Parathyroid adenoma (tissue), 2 donors: ENCODE measurements around the gene SAYSD1.

Experiments
- H2AFZ ChIP-seq: fragments of 300-600 bp; sonication (generic); one replicate; pipeline ENCODE4 v1.7.0; 2017; ENCODE audit warnings: antibody characterized with exemption, mild to moderate bottlenecking
- H3K27ac ChIP-seq: fragments of 300-600 bp; sonication (generic); one replicate; pipeline ENCODE4 v1.7.0; 2017
- H3K27me3 ChIP-seq: fragments of 300-600 bp; sonication (generic); one replicate; pipeline ENCODE4 v1.7.0; 2017; ENCODE audit warnings: low read length; ENCODE audit not compliant: control insufficient read depth, insufficient read depth
- H3K36me3 ChIP-seq: fragments of 300-600 bp; sonication (generic); one replicate; pipeline ENCODE4 v1.7.0; 2017; ENCODE audit warnings: low read length; ENCODE audit not compliant: control insufficient read depth, insufficient read depth
- H3K4me1 ChIP-seq: fragments of 300-600 bp; sonication (generic); one replicate; pipeline ENCODE4 v1.7.0; 2017; ENCODE audit warnings: control low read depth
- H3K4me2 ChIP-seq: fragments of 300-600 bp; sonication (generic); one replicate; pipeline ENCODE4 v1.7.0; 2017; ENCODE audit warnings: low read length
- H3K4me3 ChIP-seq: fragments of 300-600 bp; sonication (generic); one replicate; pipeline ENCODE4 v1.7.0; 2017; ENCODE audit warnings: low read depth, low read length
- H3K79me2 ChIP-seq: fragments of 300-600 bp; sonication (generic); one replicate; pipeline ENCODE4 v1.7.0; 2017; ENCODE audit warnings: control low read depth
- H3K9ac ChIP-seq: fragments of 300-600 bp; sonication (generic); one replicate; pipeline ENCODE4 v1.7.0; 2017; ENCODE audit warnings: mild to moderate bottlenecking
- H3K9me3 ChIP-seq: fragments of 300-600 bp; sonication (generic); one replicate; pipeline ENCODE4 v1.7.0; 2017; ENCODE audit warnings: low read length; ENCODE audit not compliant: control insufficient read depth
- TF ChIP-seq, protein P1 (sequence below): fragments of 300-600 bp; sonication (generic); IDR thresholded peaks from one replicate; pipeline ENCODE4 v1.7.0; 2017; ENCODE audit warnings: antibody characterized with exemption, mild to moderate bottlenecking
- donor health status: primary hyperparathyroidism.

SAYSD1 gene

DNA sequence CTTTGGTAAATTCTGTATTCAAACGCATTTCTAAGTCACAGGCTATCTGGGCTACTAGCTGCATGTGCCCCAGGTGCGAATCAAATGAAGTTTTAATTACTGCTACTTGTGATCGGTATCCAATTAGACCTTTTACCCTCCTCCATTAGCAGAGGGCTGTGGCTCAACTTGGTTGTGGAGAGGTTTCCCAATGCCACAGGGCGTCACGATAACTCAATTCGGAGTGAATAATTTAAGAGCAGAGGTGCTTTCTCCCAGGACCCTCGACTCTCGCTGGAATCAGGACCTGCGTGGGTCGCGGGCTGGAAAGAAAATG lies 640 bp downstream of the SAYSD1 start:
- Histone ChIP-seq H3K4me2 (peak overlapping the region; percentile 76), H3K9me3 (no peaks in the 10 kb centered on the region), H2AFZ (peak overlapping the region; percentile 99), H3K9ac (peak overlapping the region; percentile 94), H3K27ac (peak overlapping the region; percentile 95), H3K27me3 (no peaks in the 10 kb centered on the region), H3K4me1 (peaks cover 13% of the 10 kb centered on the region), H3K4me3 (peak overlapping the region; percentile 81), H3K79me2 (peaks cover 6% of the 10 kb centered on the region), H3K36me3 (no peaks in the 10 kb centered on the region)
- TF ChIP-seq, protein P1, sequence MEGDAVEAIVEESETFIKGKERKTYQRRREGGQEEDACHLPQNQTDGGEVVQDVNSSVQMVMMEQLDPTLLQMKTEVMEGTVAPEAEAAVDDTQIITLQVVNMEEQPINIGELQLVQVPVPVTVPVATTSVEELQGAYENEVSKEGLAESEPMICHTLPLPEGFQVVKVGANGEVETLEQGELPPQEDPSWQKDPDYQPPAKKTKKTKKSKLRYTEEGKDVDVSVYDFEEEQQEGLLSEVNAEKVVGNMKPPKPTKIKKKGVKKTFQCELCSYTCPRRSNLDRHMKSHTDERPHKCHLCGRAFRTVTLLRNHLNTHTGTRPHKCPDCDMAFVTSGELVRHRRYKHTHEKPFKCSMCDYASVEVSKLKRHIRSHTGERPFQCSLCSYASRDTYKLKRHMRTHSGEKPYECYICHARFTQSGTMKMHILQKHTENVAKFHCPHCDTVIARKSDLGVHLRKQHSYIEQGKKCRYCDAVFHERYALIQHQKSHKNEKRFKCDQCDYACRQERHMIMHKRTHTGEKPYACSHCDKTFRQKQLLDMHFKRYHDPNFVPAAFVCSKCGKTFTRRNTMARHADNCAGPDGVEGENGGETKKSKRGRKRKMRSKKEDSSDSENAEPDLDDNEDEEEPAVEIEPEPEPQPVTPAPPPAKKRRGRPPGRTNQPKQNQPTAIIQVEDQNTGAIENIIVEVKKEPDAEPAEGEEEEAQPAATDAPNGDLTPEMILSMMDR, result no peak

DNA sequence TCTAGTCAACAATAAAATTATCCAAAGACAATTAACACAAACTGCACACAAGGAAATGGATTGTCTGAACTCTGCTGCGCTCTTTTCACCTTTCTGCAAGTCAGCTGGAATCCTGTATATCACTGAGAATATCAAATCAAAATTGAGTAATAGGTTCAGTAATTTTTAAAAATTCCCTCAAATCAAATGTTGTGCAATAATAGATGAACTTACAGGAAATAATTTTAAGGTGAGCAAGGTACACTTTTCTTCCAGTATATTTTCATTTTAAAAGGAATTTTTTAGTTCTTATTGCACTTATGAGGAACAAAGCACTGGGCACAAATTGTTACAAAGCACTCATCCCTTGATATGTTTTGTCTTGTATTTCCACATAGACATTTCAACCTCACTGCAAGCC lies 1.2 kb downstream of the SAYSD1 start:
- Histone ChIP-seq H2AFZ (no peak overlapping the region), H3K27me3 (no peaks in the 10 kb centered on the region), H3K9ac (no peak overlapping the region), H3K79me2 (peaks cover 6% of the 10 kb centered on the region), H3K27ac (no peak overlapping the region), H3K9me3 (no peaks in the 10 kb centered on the region), H3K36me3 (no peaks in the 10 kb centered on the region), H3K4me3 (peak overlapping the region; percentile 81), H3K4me1 (peaks cover 13% of the 10 kb centered on the region), H3K4me2 (peak overlapping the region; percentile 76)
- TF ChIP-seq, protein P1, result no peak

- no peaks in the 10 kb centered on the region for H3K36me3 ChIP-seq
- no peak overlapping the region for H3K9ac ChIP-seq
- H3K9me3 ChIP-seq, result no peaks in the 10 kb centered on the region
- H2AFZ ChIP-seq, result no peak overlapping the region
- H3K27me3 ChIP-seq, result no peaks in the 10 kb centered on the region
- H3K4me1 ChIP-seq, result peaks cover 18% of the 10 kb centered on the region
- H3K79me2 ChIP-seq, result peaks cover 6% of the 10 kb centered on the region
- H3K4me3 ChIP-seq, result no peak overlapping the region
- TF ChIP-seq, protein P1, result no peak
- no peak overlapping the region for H3K4me2 ChIP-seq
- no peak overlapping the region for H3K27ac ChIP-seq
Observed at GRCh38 chr6:39111280-39111679, 3.7 kb downstream of the SAYSD1 start.

- Histone ChIP-seq H3K27me3 (no peaks in the 10 kb centered on the region), H3K9me3 (no peaks in the 10 kb centered on the region), H3K36me3 (no peaks in the 10 kb centered on the region), H3K4me1 (peaks cover 5% of the 10 kb centered on the region), H3K27ac (no peak overlapping the region), H3K4me3 (no peak overlapping the region), H3K79me2 (peaks cover 6% of the 10 kb centered on the region), H3K9ac (no peak overlapping the region), H3K4me2 (no peak overlapping the region), H2AFZ (no peak overlapping the region)
- TF ChIP-seq, protein P1, result no peak
Observed at GRCh38 chr6:39108041-39108839, 6.7 kb downstream of the SAYSD1 start.

- TF ChIP-seq, protein P1, result no peak
- H3K4me1 ChIP-seq, result peaks cover 5% of the 10 kb centered on the region
- no peaks in the 10 kb centered on the region for H3K36me3 ChIP-seq
- H3K4me2 ChIP-seq, result no peak overlapping the region
- no peaks in the 10 kb centered on the region for H3K27me3 ChIP-seq
- no peak overlapping the region for H3K4me3 ChIP-seq
- H2AFZ ChIP-seq, result no peak overlapping the region
- no peak overlapping the region for H3K27ac ChIP-seq
- no peak overlapping the region for H3K9ac ChIP-seq
- H3K9me3 ChIP-seq, result no peaks in the 10 kb centered on the region
- H3K79me2 ChIP-seq, result peaks cover 6% of the 10 kb centered on the region
Observed at GRCh38 chr6:39107641-39108040, 7.3 kb downstream of the SAYSD1 start.
